ENCODE results near the gene SLFN12L.
A peak's percentile ranks its signal among the peaks of the same experiment; 100 is the strongest.
"Not testable (repeated sequence)": the region's sequence is repeated elsewhere in the genome, so short reads cannot be mapped to it uniquely, and the experiment has no call there.

The SLFN12L gene

DNA sequence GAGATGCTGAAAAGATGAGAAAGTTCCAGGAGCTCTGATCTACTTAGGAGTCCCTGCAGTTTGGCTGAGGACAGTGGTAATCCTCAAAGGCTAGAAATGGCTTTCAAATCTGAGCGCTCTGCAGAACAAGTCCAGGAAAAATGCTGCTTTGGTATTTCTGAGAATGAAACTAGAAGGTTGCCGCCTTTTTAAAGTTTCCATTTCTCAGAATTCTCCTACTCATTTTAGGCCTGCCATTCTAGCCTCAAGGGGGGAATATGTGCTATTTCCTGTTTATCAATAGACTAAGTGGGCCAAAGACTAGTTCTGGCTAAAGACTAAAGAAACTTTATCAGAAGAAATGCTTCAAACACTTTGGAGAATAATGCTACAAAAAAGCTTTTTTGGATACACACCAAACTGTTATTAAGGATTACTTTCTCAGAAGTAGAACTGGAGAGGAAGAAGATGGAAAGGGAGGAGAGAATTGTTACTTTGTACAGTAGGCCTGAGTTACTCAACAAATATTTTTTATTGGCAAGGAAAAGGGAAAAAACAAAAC, at the start of gene SLFN12L:
SLFN12L (minus strand) TSS at position 78 of the 541 bp plus-strand sequence. CDS start 15,314 bp downstream, outside the sequence.
- no peak for DNase-seq

GRCh38 chr17:35586569-35587073, 49.1 kb upstream of the SLFN12L start:
- no peak for DNase-seq

DNA sequence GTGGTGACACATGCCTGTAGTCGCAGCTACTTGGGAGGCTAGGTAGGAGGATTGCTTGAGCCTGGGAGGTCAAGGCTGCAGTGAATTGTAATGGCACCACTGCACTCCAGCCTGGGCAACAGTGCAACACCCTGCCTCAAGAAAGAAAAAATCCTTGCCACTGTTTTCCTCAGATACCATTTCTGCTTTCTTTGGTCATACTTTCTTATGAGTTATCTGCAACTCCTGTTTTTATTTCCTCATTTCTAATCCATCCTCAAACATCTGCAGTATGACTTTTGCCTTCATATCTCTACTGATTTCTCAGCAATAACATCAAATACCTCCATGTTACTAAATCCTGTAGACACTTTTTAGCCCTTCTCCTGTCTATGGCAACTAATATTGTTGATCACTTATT, 46.6 kb upstream of the SLFN12L start:
- DNase-seq = no peak

DNA sequence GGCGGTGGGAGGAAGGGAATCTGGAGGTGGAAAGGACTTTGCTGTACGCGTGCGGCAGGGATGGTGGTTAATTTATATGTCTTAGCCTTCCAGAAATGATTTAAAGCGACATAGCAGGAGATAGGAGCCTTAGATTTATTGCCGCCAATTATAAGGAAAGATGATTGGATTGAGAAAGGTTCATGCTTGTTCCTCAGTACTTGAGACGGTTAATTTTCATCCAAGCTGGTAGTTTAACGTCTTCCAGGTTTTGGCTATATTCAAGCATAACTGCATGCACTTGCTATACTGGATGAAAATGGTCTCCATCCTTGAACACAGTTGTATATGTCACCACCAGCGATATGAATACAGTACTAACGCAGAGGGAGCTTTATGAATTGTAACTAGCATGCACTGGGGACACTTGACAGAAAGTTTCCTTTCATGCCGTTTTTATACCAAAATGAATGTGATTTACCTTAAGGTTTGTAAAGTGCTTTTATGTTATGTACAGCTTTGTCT, 41.5 kb upstream of the SLFN12L start:
- DNase-seq = no peak

- DNase-seq = peak; percentile 95
Observed at GRCh38 chr17:35578197-35578928, 40.9 kb upstream of the SLFN12L start, which contains the start of gene PEX12. Gene PEX12 (minus strand): TSS chr17:35578571. CDS start chr17:35578021, 550 bp downstream.

GRCh38 chr17:35577830-35578196, 40.3 kb upstream of the SLFN12L start:
- no peak for DNase-seq

DNA sequence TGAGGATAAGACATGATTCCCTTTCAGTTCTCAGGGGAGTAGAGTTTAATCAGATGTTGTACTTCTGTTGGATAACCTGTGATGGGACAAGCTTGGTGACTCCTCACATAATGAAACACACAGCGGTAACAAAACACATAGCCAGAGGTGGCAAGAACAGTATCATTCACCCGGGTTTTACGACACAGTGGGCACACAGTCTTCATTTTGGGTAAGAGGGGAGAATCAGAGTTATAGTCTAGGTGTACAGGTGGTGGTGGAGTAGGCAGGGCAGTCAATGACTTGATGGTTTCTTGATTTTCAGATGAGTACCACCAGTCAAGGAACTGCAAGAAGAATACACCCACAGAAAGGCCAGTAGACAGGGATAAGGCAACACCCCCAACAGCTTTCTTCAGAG, 38.3 kb upstream of the SLFN12L start:
- no peak for DNase-seq

DNA sequence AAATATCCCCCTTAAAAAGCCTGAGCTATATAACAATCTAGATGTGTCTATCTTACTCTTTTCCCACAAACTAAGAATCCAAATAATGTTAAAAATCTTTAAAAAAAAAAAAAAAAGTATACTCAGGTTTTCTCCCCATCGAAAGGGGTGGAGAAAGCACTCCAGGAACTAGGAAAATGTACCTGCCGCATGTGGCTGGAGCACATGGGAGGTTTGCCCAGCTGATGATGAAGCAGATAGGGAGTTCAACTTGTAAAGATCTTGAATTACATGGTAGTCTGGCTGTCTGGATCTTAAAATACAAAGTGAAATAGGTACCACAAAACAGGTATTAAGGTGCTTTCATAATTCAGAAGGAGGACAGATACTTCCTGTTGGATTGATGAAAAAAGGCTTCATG, 31.9 kb upstream of the SLFN12L start:
- no peak for DNase-seq

GRCh38 chr17:35568561-35568960, 31.1 kb upstream of the SLFN12L start:
- DNase-seq = no peak

- DNase-seq = no peak
Observed at GRCh38 chr17:35566968-35567367, 29.5 kb upstream of the SLFN12L start.

DNA sequence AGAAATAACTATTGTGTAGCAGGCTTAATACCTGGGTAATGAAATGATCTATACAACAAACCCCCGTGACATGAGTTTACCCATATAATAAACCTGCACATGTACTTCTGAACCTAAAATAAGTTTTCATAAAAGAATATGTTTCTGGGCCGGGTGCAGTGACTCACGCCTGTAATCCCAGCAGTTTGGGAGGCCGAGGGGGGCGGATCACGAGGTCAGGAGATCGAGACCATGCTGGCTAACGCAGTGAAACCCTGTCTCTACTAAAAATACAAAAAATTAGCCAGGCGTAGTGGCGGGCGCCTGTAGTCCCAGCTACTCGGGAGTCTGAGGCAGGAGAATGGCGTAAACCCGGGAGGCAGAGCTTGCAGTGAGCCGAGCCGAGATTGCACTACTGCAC, 25.7 kb upstream of the SLFN12L start:
- not testable (repeated sequence) for DNase-seq

- no peak for DNase-seq
Observed at GRCh38 chr17:35560703-35561102, 23.2 kb upstream of the SLFN12L start, which contains the start of gene SLFN14. Gene SLFN14 (minus strand): TSS chr17:35560819. CDS start chr17:35558062, 2,757 bp downstream.

DNA sequence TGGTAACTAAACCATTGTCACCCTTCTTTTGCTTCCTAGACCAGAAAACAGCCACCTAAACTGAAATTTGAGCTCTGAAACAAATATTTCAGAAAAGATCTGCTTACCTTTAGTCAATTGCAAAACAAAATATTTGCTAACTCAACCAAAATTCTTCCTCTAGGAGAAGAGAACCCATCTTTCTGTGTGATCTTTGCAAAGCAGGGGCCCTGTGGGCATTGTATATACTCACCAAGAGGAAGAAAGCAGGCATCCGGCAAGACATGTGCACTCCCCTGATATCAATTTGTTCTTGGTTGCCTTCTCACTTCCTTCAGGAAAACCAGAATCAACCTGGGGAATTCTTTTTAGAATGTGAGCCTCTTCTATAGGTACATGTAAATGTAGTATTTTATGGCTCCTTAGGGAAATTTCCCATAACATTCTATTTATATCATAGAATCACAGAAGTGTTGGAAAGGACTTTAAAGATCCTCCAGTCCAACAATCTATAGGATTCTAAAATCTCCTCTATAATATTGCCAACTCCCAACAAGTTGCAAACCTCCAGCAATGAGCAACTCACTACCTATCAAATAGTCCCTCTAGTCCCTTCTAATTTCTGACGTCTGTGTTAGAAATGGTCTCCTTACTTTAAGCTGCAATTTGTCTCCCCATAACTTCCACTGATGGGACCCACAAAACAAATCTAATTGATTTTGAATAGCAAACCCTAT, 22.2 kb upstream of the SLFN12L start:
- no peak for DNase-seq

GRCh38 chr17:35557353-35557752, 19.9 kb upstream of the SLFN12L start:
- no peak for DNase-seq

DNA sequence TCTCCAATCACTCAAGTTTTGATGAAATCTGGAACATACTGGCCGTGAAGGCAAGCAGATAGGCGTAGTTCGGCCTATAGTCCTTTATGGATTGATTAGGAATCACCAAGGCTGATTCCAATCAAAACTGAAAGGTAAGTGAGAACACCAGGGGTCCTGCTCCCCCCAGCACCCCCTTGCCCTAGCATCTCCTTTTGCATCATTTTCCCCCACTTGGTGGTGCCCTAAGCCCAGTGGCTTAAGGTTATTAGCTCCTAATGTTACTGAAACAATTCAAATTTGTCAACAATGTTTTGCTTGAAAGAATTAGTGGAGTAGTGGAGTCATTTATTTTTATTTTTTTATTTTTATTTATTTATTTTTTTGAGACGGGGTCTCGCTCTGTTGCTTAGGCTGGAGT, 18.2 kb upstream of the SLFN12L start:
- DNase-seq = no peak

GRCh38 chr17:35554668-35555067, 17.2 kb upstream of the SLFN12L start:
- no peak for DNase-seq

DNA sequence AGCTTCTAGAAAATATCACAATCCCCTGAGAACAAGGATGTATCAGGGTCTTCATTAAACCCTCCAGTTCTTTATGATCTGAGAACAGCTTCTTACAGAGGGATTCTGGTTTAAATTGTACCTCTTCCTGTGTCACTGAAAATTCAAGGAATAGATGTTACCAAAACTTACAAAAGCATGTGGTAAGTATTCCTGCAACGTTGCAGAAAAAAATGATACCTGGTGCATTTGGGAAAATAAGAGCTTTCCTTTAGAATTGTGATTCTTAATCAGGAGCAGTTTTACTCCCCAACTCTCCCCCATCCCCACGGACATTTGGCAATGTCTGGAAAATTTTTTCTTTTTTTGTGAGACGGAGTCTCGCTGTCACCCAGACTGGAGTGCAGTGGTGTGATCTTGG, 15.8 kb upstream of the SLFN12L start:
- no peak for DNase-seq

DNA sequence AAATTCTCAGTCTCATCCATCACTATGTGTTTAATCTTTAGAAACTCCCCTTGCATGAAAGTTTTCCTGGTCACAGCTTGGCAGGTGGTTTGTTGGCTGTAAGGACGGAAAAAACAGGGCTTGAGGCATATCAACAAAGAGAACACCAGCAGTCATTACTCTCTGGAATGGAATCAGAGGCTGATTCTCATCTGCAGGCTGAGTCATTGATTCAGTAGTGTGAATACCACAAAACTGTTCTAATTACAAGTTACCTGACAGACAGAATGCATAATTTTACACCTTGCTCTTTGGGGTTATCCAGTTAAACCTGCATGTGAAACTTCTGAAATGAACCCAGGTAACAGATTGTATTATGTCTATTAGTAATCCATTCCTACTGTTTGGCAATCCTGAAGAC, 11.5 kb upstream of the SLFN12L start:
- DNase-seq = no peak

GRCh38 chr17:35548208-35548810, 10.8 kb upstream of the SLFN12L start:
- DNase-seq = no peak

GRCh38 chr17:35546487-35546886, 9.0 kb upstream of the SLFN12L start:
- no peak for DNase-seq

DNA sequence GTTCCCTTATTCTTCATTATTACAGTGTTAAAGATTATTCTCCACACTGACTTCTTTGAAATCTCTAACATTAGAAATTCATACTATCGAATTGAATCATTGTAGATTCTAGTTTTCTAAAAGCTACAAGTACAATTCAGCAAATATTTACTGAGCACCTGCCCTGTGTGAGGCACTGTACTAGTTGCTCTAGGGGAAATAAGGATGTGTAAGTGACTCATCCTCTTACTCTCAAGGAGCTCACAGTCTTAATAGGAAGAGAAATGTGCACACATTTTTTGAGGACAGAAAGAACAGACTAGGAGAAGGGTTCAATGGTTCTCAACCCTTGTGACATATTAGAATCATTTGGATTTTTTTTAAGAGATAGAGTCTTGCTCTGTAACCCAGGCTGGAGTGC, 7.7 kb upstream of the SLFN12L start:
- DNase-seq = no peak

- no peak for DNase-seq
Observed at GRCh38 chr17:35543856-35544255, 6.4 kb upstream of the SLFN12L start.

DNA sequence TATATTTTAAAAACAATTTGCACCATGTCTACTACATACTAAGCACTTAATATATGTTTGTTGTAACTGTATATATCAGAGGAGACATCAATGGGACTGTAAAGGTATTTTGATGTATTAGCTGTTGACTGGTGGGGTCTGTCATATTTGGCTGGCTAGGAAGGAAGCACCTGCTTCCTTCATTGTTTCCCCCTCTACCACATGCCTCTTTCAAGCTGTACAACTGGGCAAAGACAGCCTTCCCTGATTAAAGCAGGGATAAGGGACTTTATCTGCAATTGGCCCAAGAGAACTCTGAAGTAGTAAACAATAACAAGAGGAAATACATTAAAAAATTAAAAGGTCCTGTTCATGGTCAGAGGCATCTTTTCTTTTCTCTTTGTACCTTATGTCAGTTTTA, 5.5 kb upstream of the SLFN12L start:
- no peak for DNase-seq

Measured in NCI-H2171 treated with DMSO at 0.1 percent for 48 hours (cell line).